Gastroesophageal sphincter (tissue), 4 donors: ENCODE results near the gene KPNB1. TPM values are rescaled to one million over a fixed set of nuclear protein-coding genes. Genes with fewer than 3 reads are reported as not detected.

Experiments used
- ATAC-seq: fragments of 150-250 bp; one replicate; pipeline ENCODE4 v1.9.1; 2016; ENCODE audit warnings: mild to moderate bottlenecking, moderate library complexity
- H3K27ac ChIP-seq, 4 donors: fragments of 200-600 bp; sonication (generic) in 3 of 4; 1 replicate in 3 of 4; 2 replicates in 1 of 4; pipeline ENCODE4 v1.5.1; 2016 to 2019
- H3K27me3 ChIP-seq: fragments of 200-600 bp; sonication (generic); one replicate; pipeline ENCODE4 v1.5.1; 2019
- H3K36me3 ChIP-seq, 2 donors: fragments of 200-600 bp; sonication (generic); one replicate each; pipeline ENCODE4 v1.5.1; 2019; ENCODE audit warnings: control low read depth in 1 of 2
- H3K4me1 ChIP-seq, 3 donors: fragments of 200-600 bp; sonication (generic); 1 replicate in 2 of 3; 2 replicates in 1 of 3; pipeline ENCODE4 v1.5.1; 2016 to 2019; ENCODE audit warnings: control low read depth in 2 of 3
- H3K4me3 ChIP-seq, 2 donors: fragments of 200-600 bp; sonication (generic); one replicate each; pipeline ENCODE4 v1.5.1; 2019; ENCODE audit warnings: mild to moderate bottlenecking in 1 of 2, moderate library complexity in 1 of 2
- H3K9me3 ChIP-seq, 3 donors: fragments of 200-600 bp; sonication (generic); one replicate each; pipeline ENCODE4 v1.5.1; 2017 to 2019; ENCODE audit warnings: control low read depth in 2 of 3
- EP300 ChIP-seq: sonication (generic); formaldehyde crosslinking; IDR thresholded peaks from one replicate; pipeline ENCODE4 v1.6.1; 2017; ENCODE audit warnings: antibody characterized with exemption, mild to moderate bottlenecking
- POLR2A ChIP-seq, 2 donors: fragments of 450-650 bp; IDR thresholded peaks; one replicate each; pipeline ENCODE4 v1.6.1; 2017; ENCODE audit warnings: antibody characterized with exemption in 2 of 2, mild to moderate bottlenecking in 2 of 2, moderate library complexity in 1 of 2
- POLR2AphosphoS5 ChIP-seq: sonication (generic); formaldehyde crosslinking; IDR thresholded peaks from one replicate; pipeline ENCODE4 v1.6.1; 2017; ENCODE audit warnings: antibody characterized with exemption
- WGBS, 2 donors: methylation state at CpG; one replicate each; pipeline ENCODE4 v1.1.5; 2018; ENCODE audit warnings: low coverage in 1 of 2; 5-methylcytosine and 5-hydroxymethylcytosine counted together
- total RNA-seq, 4 donors: library from RNA; depleted of rRNA; stranded (reverse); fragments of >200 nt; gene quantifications; one replicate each; pipeline ENCODE4 v1.1.0, GENCODE V29; 2016
- TF ChIP-seq, protein P1 (sequence below), 4 experiments: fragments of 200-600 bp in 2 of 4; fragments of 450-650 bp in 2 of 4; sonication (generic) in 1 of 4; IDR thresholded peaks; one replicate each; pipeline ENCODE4 v1.5.1; 2017 to 2019; ENCODE audit warnings: antibody characterized with exemption in 4 of 4, mild to moderate bottlenecking in 2 of 4, moderate library complexity in 2 of 4

Gene KPNB1
- total RNA-seq, 4 donors from 2014 or later, result 192 to 215 (median 211) TPM

DNA sequence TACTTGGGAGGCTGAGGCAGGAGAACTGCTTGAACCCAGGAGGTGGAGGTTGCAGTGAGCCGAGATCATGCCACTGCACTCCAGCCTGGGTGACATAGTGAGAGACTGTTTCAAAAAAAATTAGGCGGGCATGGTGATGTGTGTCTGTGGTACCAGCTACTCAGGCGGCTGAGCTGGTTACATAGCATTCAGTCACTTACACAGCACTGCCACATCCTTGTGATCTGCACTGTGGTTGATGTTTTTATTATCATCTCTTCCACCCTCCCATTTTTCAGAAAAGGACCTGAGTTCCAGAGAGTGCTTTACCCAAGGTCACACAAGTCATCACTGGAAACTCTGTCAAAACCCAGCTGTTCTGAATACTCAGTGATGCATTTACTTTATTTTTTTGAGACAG lies 14.8 kb upstream of the KPNB1 start:
- H3K27ac ChIP-seq, result no peak overlapping the region
- no peaks in the 10 kb centered on the region for H3K27me3 ChIP-seq
- H3K4me3 ChIP-seq, result no peak overlapping the region
- H3K9me3 ChIP-seq, result no peaks in the 10 kb centered on the region
- peaks cover 0 to 43% of the 10 kb centered on the region in 2 donors for H3K36me3 ChIP-seq
- ATAC-seq, result no peak
- WGBS, 2 donors, result 100% methylated on average over 2 to 3 of the region's 3 CpGs
- TF ChIP-seq, protein P1, sequence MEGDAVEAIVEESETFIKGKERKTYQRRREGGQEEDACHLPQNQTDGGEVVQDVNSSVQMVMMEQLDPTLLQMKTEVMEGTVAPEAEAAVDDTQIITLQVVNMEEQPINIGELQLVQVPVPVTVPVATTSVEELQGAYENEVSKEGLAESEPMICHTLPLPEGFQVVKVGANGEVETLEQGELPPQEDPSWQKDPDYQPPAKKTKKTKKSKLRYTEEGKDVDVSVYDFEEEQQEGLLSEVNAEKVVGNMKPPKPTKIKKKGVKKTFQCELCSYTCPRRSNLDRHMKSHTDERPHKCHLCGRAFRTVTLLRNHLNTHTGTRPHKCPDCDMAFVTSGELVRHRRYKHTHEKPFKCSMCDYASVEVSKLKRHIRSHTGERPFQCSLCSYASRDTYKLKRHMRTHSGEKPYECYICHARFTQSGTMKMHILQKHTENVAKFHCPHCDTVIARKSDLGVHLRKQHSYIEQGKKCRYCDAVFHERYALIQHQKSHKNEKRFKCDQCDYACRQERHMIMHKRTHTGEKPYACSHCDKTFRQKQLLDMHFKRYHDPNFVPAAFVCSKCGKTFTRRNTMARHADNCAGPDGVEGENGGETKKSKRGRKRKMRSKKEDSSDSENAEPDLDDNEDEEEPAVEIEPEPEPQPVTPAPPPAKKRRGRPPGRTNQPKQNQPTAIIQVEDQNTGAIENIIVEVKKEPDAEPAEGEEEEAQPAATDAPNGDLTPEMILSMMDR (IDR thresholded peaks at IDR 0.05), result no peak
- no peak for TF ChIP-seq POLR2AphosphoS5
- no peak for TF ChIP-seq EP300
- no peak for TF ChIP-seq POLR2A (IDR thresholded peaks at IDR 0.05)
- peaks cover 0 to 9% (median 0%) of the 10 kb centered on the region in 3 donors for H3K4me1 ChIP-seq

DNA sequence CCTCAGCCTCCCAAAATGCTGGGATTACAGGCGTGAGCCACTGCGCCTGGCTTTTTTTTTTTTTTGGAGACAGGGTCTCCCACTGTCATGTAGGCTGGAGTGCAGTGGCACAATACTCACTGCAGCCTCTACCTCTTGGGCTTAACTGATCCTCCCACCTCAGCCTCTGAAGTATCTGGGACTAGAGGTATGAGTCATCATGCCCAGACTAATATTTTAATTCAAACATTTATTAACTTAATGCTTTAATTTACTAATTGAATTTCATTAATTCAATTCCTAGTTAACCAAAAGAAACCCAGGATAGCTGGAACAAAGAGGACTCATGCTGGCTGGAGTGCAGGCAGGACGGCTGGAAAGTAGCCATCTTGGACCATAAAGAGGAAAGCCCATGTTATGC lies 14.0 kb upstream of the KPNB1 start:
- 77 to 93% methylated on average over 2 to 3 of the region's 3 CpGs for WGBS, 2 donors
- Histone ChIP-seq H3K4me3 (no peak overlapping the region), H3K4me1 (peaks cover 0 to 9% (median 0%) of the 10 kb centered on the region in 3 donors), H3K27ac (no peak overlapping the region), H3K36me3 (peaks cover 0 to 37% of the 10 kb centered on the region in 2 donors), H3K27me3 (no peaks in the 10 kb centered on the region), H3K9me3 (no peaks in the 10 kb centered on the region)
- no peak for ATAC-seq
- TF ChIP-seq POLR2A (IDR thresholded peaks at IDR 0.05) (no peak), POLR2AphosphoS5 (no peak), EP300 (no peak)
- TF ChIP-seq, protein P1 (IDR thresholded peaks at IDR 0.05), result no peak

DNA sequence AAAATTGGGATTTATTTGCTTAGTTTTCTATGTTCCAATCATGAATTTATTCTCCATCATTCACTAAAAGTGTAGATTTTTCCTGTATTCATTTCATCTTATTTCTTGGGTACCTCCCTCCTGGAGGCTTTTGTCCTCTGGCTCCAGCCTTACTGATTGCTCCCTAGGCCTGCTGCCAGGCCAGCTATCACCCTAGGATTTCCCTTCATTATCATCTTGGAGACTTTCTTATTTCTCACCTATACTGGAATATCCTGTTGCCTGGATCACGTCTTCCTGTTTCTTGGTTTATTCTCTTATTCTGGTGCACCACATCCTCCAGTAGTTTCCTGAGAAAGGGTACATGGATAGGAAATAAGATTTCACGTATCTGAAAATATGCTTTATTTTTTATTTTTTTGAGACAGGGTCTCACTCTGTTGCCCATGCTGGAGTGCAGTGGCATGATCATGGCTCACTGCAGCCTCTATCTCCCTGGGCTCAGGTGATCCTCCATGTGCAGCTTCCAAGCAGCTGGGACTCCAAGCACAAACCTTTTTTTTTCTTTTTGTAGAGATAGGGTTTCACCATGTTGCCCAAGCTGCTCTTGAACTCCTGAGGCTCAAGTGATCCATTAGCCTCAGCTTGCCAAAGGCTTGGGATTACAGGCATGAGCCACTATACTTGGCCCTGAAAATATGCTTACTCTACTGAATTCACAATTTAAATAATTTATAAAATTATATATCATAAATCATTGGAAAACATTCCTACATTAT lies 13.3 kb upstream of the KPNB1 start:
- ATAC-seq, result no peak
- Histone ChIP-seq H3K9me3 (no peaks in the 10 kb centered on the region), H3K27me3 (no peaks in the 10 kb centered on the region), H3K4me1 (peaks cover 0 to 9% (median 0%) of the 10 kb centered on the region in 3 donors), H3K4me3 (no peak overlapping the region), H3K27ac (no peak overlapping the region), H3K36me3 (peaks cover 0 to 37% of the 10 kb centered on the region in 2 donors)
- TF ChIP-seq EP300 (no peak), POLR2A (IDR thresholded peaks at IDR 0.05) (no peak), POLR2AphosphoS5 (no peak)
- TF ChIP-seq, protein P1 (IDR thresholded peaks at IDR 0.05), result no peak
- 78 to 90% methylated on average over 2 of the region's 2 CpGs for WGBS, 2 donors

DNA sequence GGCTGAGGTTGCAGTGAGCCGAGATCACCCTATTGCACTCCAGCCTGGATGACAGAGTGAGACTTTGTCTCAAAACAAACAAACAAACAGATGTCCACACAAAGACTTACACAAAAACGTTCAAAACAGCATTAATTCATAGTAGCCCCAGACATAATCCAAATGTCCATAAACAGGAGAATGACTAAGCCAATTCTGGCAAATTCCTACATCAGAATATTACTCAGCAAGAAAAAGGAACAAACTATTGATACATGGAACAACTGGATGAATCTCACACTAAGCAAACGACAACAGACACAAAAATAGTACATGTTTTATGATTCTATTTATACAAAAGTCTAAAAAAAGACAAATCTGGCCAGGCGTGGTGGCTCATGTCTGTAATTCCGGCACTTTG lies 10.8 kb upstream of the KPNB1 start:
- Histone ChIP-seq H3K27ac (no peak overlapping the region), H3K4me3 (no peak overlapping the region), H3K27me3 (no peaks in the 10 kb centered on the region), H3K4me1 (peaks cover 0 to under 1% (median 0%) of the 10 kb centered on the region in 3 donors), H3K9me3 (no peaks in the 10 kb centered on the region), H3K36me3 (peaks cover 0 to 34% of the 10 kb centered on the region in 2 donors)
- 66 to 79% methylated on average over 3 to 5 of the region's 5 CpGs for WGBS, 2 donors
- ATAC-seq, result no peak
- no peak for TF ChIP-seq EP300
- TF ChIP-seq POLR2AphosphoS5, result no peak

DNA sequence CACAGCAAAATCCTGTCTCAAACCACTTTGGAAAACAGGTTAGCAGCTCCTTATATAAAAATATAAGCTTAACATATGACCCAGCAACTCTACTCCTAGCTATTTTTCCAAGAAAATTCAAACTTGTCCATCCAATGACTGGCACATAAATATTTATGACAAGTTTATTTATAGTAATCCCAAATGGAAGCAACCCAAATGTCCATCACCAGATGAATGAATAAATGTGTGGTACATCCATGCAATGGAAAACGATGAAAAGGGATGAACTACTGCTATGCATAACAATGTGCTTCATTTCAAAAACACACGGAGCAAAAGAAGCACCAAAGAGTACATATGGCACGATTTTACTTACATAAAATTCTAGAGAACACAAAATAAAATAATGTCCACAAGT lies 9.6 kb upstream of the KPNB1 start:
- Histone ChIP-seq H3K4me3 (no peak overlapping the region), H3K27ac (no peak overlapping the region), H3K27me3 (no peaks in the 10 kb centered on the region), H3K4me1 (no peaks in the 10 kb centered on the region), H3K36me3 (peaks cover 0 to 29% of the 10 kb centered on the region in 2 donors), H3K9me3 (no peaks in the 10 kb centered on the region)
- no peak for ATAC-seq
- no peak for TF ChIP-seq EP300
- 67 to 85% methylated on average over 3 of the region's 3 CpGs for WGBS, 2 donors

DNA sequence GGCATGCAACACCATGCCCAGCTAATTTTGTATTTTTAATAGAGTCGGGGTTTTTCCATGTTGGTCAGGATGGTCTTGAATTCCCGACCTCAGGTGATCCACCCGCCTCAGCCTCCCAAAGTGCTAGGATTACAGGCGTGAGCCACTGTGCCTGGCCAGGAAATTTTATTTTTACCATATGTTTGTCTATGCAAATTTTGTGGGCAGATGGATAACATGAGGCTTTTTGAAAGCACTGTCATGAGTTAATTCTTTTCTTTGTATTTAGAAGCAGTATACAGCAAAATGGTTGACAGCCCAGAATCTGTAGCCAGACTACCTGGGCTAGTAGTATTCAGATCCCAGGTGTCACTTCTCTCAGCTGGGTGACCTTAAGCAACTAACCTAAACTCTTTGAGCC lies 8.5 kb upstream of the KPNB1 start:
- H3K4me1 ChIP-seq, result no peaks in the 10 kb centered on the region
- H3K27me3 ChIP-seq, result no peaks in the 10 kb centered on the region
- 88% methylated on average over 3 of the region's 4 CpGs; no CpG with 5 or more reads in 1 of the 2 donors for WGBS, 2 donors
- no peak overlapping the region for H3K27ac ChIP-seq
- H3K4me3 ChIP-seq, result no peak overlapping the region
- peaks cover 0 to 18% of the 10 kb centered on the region in 2 donors for H3K36me3 ChIP-seq
- TF ChIP-seq POLR2AphosphoS5 (no peak), POLR2A (IDR thresholded peaks at IDR 0.05) (no peak), EP300 (no peak)
- TF ChIP-seq, protein P1 (IDR thresholded peaks at IDR 0.05), result no peak
- ATAC-seq, result no peak
- H3K9me3 ChIP-seq, result no peaks in the 10 kb centered on the region
